NCI-H2196 (cell line): Measurements from ENCODE around the gene SLC38A2.

Source experiments
- DNase-seq: peaks from one replicate; lab custom pipeline; 2025; ENCODE audit not compliant: unreplicated experiment; lab: John Stamatoyannopoulos, UW

Gene SLC38A2

DNA sequence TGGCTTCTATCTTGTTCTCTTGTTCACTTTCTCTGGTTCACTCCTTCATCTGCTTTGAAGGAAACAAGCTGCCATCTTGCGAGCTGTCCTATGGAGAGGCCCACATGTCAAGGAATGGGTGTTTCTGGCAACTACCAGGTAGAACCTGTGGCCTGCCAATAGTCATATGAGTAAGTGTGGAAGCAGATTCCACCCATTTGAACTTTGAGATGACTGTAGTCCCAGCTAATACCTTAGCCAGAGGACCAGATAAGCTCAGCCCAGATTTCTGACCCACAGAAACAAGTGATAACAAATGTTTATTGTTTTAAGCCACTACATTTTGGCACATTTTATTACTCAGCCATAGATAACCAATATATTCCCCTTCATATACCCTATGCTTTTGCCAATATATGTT is 4.0 kb upstream of the SLC38A2 start:
- DNase-seq, result no peak

DNA sequence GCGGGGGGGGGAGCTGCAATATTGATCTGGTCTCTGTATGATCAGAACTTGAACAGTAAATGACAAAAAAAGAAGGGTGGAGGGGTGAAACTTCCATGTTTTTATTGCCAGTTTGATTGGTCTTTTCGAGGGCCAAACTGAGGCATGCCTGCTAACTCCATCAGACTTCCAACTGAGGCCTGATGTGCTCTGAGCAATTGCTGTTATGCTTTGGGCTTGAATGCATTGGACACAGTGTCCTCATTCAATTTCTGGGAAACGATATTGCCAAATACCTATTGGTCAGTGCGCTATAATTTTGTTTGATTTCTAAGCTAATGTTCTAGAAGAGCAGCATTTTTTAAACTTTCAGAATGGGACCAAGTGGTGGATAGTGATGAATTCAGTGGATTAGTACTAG is 2.1 kb upstream of the SLC38A2 start:
- DNase-seq, result no peak

DNA sequence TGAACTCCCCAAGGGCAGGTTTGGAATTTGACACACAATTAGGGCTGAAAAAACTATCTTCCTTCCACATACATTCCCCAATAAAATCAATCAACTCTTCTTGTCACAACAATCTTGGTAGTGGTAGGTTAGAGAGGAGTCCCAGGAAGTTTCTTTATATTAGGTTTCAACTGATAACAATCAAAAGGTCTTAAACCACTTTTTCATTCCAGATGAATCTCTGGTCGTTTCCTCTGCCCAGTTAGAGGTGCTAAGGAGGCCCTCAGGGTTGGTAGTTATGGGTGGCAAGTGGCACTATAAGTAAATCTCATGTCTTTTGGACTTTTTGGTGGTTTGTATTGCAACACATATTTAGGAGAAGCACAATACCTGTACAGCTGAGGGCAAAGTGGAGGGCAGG is 1.7 kb upstream of the SLC38A2 start:
- no peak for DNase-seq

DNA sequence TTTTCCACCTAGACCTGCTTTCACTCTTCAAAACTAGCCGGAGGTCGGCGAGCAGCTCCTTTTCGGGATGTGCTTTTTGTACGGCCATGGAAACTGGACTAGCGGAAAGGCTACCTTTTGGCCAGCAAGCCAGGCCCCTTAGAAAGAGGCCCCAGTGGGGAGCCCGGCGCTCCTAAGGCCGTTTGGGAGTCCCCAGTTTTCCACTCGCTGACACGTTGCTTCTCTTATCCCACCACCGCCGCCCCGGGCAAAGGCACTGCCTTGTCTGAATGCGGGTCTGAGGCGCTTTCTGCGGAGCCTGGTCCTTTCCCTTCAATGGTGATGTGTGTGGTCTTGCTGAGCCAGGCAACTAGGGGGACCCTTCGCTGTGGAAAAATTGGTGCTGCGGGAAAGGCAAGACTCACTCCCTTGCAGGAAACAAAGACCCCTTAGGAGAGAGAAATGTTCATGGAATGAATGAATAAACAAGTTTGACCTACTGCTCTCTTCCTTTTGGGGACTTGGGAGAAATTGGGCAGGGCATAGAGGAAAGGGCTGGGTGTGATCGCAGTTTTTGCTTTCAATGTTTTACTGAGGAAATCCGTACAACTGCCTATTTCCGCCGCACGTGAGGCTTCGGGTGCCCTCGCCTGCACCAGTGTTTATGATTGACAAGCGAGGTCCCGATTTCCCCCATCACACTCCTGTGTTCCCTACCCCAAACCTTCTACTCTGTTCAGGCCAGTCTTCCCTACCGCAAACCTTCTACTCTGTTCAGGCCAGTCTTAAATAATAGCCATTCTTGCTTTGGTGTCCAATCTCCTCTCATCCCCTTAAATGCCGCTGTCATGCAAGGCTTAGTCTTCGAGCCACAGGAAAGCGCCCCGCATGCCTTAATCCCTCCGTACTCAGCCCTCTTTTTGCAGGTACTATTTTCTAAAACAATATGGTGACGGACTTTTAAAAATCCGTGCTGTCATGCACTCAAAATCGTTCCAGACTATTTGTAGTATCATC is 1.0 kb upstream of the SLC38A2 start:
- DNase-seq, result peak; percentile 15

DNA sequence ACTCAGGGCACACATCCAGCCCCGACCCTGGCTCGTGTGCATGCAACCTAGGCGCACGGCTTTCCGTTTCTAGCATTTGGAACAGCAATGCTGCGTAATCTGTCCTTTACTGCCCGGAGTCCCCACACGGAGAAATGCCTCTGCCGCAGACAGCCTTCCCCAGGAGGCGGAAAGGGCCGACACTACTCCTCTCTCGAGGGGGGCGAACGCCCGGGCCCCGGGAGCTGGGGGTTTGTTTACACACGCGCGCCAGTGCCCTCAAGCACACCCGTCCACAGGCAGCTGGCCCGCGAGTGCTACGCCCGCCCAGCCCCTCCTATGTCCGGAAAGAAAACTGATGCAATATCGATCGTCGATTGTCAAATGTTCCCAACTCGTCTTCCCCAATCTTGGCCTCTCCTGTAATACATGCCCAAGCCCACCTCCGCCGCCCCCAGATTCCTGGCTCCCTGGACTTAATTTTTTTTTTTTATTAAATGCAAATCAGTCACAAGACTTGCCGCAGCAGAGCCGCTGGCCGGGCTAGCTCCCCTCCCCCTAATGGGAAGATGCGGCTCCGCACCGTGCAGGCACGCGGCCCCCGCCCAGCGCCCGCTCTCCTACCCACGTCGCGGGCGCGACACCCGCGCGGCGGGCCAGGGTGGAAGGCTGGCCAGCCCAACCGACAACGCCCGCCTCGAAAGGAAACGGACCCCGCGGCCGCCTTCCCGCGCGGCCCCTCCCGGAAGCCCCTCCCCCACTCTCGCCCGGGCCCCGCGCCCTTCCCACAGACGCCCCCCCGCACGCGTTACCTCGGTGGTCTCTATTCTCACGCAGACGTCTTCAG is 642 bp downstream of the SLC38A2 start:
- DNase-seq, result peak; percentile 40

DNA sequence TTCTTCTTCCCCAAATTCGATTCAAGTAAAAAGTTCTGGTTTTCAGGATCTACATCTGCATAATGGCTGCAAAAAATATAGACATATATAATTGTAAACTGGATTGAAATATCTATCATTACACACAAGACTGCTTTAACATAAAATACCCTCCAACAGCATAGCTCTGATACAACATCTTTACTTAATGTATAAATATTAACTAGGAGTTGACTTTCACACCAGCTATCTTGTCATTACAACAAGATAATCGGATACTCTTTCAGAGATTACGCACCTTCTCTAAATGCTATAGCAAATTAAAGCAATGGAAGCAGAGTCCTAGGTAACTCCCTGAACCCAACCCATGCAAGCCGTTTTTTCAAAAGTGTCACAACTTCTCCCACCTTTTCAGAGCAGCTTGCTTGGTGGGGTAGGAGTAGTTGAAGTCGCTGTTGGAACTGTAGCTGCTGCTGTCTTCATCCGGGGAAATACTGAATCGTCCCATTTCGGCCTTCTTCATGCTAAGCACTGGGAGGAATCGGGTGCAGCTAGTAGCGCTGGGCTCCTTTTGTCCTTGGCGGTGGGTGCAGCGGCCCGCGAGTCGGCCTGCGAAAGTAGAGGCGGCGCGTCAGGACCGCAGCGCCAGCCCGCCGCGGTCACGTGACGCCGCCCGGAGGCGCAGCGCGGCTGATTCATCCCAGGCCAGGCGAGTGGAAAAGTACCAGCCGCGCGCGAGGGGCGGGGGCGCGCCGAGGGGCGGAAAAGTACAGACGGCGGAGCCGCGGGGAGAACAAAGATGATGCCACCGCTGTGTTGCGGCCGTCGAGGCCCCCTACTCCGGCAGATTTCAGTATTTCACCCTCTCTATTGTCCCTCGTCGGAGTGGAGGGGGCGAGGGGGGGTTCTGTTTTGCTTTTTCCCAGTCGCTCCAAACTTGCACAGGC is 1.5 kb downstream of the SLC38A2 start:
- peak; percentile 89 for DNase-seq

DNA sequence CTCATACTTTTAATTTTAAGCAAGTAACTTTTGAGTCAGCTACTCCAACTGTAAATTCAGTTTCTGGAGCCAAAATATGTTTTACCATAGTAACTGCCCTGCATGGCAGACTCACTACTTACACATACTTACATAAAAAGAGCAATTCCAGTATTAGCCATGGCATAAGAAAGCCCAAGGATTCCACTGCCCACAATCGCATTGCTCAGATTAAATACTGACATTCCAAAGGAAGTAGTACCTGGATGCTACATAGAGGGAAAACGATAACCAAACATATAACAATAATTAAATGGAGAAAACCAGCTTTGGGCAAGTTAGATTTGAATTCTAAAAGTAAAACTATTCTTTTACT is 2.2 kb downstream of the SLC38A2 start:
- DNase-seq, result no peak

DNA sequence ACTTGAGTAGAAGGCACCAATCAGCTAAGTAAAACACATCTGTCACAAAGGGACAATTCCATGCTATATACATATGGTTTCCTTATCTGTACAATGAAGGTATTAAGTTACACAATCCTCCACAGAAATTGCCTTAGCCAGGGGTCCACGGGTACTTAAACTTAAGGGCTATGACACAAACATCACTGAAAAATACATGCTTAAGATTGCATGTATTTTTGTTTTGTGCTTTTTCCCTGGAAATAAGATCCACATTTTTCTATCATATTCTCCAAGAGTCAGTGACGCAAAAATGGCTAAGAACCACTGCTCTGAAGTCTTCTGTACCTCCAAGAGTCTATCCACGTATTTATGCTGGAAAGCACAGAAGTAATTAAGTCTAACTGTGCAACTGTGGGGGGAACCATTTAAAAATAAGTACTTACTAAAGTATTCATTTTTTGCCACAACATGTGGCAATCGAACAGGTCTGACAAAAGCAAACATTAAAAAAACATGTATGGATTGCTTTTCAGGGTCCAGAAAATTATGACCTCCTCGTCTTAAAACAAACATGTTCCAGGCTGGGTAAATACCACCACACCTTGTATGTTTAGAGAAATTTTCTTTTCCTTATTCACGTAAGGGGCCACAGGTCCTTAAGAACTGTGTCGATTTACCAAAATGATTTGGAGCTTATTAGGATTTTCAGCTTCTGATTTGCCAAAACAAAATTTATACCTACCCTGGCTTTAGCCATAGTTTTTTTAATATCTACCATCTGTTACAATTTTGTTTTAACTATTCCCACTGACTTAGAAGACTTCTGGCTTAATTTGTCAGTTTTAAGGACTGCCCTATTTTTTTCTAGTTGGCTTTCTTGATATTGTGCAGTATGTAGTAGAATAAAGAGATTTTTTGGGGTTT is 2.8 kb downstream of the SLC38A2 start:
- no peak for DNase-seq

DNA sequence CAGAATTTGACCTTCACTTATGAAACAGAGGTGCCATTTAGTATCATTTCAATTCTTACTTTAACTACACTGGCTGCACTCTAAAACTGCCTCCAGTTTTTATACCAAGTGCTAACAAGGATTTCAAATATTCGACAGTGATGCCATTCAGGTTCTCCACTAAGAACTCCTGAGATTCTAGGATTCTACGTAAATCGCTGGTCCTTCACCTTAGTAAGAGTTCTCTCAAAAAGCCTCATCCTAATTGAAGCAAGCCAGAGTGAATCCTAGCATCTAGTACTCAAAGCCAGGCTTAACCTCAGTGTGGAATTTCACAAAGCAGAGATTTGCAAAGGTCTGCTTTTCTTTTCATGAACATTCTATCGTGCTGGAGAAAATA is 3.5 kb downstream of the SLC38A2 start:
- DNase-seq, result no peak

DNA sequence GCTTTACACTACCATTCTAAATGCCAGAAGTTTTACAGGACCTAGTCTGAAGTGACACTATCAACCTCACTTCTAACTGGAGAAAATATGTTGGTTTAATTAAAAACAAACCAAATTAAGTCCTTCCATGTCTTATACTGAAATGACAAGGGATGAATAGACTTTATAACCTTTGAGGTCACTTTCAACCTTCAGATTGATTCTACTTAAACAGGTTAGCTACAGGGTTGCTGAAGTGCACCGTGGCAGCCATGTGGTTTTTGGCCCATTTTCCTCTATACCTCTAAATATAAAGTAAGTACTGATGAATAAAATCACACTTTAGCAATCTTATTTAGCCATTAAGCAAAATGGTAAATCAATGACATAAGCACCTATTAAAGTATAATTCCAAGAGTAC is 3.9 kb downstream of the SLC38A2 start:
- DNase-seq, result no peak

DNA sequence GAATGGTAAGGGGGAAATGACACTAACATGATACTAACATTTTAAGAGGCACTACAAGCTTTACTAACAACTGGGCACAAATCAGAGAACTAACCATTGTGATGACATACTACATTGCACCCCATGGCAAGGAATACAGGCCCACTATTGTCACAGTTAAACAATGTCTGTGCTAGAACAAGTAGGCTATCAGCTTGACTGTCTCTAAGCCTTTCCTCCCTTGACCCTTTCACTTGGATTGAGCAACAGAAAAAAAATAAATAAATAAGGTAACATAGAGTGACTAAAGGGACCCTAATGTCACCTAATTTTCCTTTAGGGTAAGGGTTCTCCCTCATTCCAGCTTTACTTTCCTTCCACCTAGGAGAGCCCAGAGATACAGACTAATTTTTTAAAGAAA is 4.4 kb downstream of the SLC38A2 start:
- DNase-seq, result no peak

DNA sequence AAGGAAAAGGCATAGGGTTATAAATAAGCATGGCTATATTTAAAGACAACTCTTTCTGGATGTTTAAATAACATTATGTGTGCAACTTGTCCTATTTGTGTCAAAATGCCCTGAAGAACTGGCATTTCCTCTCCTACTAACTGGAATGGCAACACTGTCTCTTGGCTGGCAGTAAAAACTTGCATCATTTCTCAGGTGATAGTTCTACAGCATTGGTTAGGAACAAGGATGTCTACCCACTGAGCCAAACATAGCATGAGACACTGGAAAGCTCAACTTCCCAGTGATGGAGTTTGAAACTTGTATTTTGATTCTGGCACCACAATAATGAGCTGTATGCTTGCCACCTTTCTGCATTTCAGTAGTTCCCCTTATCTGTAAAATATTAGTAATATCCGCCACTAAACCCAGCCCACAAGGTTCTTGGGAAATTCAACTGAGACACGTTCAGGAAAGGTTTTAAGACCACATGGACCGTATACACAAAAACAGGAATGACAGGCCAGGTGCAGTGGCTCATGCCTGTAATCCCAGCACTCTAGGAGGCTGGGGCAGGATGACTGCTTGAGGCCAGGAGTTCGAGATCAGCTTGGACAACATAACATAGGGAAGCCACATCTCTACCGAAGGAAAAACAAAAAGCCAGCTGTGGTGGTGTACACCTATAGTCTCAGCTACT is 5.1 kb downstream of the SLC38A2 start:
- DNase-seq, result no peak

DNA sequence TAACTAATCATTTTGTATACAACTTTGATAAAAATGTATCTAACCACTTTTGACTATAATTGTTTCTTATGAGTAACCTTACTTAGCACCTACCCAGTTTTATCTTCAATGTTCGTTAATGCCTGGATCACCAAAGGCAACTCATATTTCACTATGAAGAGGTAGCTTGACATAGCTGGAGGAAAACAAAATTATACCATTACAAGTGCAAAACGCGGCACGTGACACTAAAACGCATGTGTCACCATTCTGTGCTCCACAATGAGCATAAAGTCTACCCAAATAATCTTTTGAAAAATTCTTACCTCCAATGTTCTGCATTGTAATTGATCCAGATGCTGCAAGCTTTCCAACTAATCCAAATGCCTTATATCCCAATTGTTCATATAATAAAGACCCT is 5.8 kb downstream of the SLC38A2 start:
- DNase-seq, result no peak

DNA sequence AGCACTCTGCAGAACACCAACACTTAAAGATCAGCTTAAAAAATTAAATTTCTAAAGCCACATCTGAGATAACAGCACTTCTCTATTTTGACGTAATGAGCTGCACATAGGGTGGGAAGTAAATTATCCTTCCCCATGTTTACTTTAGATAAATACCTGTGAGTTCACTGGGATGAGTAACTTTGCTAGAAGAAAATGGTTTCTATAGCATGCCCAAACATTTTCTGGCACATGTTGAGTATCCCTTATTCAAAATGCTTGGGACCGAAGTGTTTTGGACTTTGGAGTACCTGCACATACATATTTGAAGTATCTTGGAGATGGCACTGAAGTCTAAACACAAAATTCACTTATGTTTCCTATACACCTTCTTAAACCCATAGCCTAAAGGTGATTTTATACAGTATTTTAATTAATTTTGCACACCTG is 6.6 kb downstream of the SLC38A2 start:
- no peak for DNase-seq

DNA sequence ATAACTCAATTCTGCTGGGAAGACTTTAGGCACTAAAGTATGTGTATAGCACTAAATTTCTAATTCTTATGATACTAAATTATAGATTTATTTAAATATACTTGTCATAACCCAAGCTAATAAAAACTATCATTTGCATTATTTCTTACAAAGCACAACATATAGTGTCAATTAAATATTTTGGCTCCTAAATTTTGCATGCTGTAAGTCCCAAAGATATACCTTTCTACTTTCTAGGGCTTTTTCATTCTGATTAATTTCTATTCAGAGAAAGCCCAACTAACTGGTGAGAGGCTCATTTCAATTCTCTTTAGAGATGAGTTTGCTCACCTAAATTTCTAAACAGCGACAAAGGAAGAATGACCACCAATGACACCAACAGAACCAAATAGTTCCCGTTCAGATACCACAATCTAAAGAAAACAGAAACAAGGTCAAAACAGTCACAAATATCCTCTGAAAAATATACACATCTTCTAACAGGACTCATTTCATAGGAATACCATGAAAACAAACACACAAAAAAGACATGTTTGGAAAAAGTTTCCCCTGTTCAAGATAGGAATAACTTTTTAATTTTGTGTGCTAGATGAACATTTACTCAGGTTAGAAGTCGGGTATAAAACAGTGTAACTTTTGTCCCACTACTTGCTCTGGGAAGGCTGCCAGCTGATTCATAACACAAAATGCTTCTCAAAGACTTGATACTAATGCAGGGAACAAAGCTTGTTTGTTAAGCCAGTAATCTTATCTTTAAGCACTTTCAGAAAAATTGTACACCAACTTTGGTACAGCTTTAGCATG is 7.6 kb downstream of the SLC38A2 start:
- DNase-seq, result peak; percentile 24

DNA sequence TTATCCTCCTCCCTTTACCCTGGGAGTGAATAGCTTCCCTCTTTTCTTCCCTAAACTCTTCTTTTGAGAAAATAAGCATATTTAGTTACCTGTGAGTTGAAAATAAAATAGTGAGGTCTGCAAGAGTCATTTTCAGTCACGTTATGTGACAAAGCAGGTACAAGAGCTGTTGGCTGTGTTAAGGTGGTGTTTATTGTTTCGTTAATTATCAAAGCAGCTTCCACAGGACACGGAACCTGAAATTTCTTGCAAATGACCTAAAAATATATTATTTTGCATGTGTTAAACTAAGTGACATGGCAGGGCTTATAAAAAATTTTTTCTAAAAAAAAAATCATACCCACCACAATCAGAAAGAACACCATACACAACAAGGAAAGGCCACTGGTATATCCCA is 8.3 kb downstream of the SLC38A2 start:
- no peak for DNase-seq

DNA sequence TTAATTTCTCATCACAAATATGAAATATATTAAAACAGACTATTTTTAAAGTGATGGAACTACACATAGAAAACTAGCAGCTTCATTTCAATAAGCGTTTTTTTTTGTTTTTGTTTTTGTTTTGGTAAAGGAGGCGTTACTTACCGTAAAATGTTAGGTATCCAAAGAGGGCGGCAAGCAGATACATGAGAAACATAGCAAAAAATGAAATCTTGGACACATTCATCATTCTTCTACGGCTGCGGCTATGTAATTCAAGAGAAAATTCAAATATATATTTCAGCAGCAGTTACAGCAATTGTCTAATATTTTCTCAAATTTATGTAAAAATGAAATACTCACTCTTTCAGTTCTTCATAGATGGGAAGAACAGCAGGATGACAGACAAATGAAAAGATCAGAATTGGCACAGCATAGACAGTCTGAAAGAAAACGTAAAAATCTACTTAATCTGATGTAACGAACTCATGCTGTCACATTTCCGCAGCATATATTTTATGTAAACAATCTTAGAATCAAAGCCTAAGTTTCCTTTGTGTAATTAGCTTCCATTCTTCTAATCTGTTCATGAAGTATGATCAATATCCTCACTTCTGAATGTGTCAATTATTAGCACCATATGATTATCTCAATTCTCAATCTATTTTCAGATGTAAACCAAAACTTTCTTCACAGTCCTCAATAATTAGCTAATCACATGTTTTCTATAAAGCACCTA is 8.8 kb downstream of the SLC38A2 start:
- no peak for DNase-seq
